Activated CD8-positive, alpha-beta memory T cell treated with anti-CD3 and anti-CD28 coated beads for 24 hours (primary cell): ENCODE measurements around the gene SAMD4A.
A peak's percentile ranks its signal among the peaks of the same experiment; 100 is the strongest.

ENCODE experiments used
- DNase-seq: peaks from one replicate; pipeline ENCODE4 v3.0.0-alpha.2; 2020

Gene SAMD4A

GRCh38 chr14:54632452-54632851 lies 65.5 kb downstream of the SAMD4A start:
- no peak for DNase-seq

GRCh38 chr14:54633076-54633475 lies 66.1 kb downstream of the SAMD4A start:
- DNase-seq, result no peak

GRCh38 chr14:54637270-54638134 lies 70.6 kb downstream of the SAMD4A start:
- no peak for DNase-seq

- DNase-seq, result no peak
Measured at GRCh38 chr14:54638135-54638446, 71.2 kb downstream of the SAMD4A start.

GRCh38 chr14:54639611-54640010 lies 72.7 kb downstream of the SAMD4A start:
- no peak for DNase-seq

- DNase-seq, result no peak
Measured at GRCh38 chr14:54640506-54640905, 73.6 kb downstream of the SAMD4A start.

GRCh38 chr14:54642121-54642520 lies 75.2 kb downstream of the SAMD4A start:
- DNase-seq, result no peak

GRCh38 chr14:54642801-54643695 lies 76.1 kb downstream of the SAMD4A start:
- no peak for DNase-seq

GRCh38 chr14:54643696-54644176 lies 76.8 kb downstream of the SAMD4A start:
- no peak for DNase-seq

- DNase-seq, result no peak
Measured at GRCh38 chr14:54645639-54646038, 78.7 kb downstream of the SAMD4A start.

- DNase-seq, result no peak
Measured at GRCh38 chr14:54646626-54647025, 79.7 kb downstream of the SAMD4A start.

GRCh38 chr14:54647378-54647777 lies 80.5 kb downstream of the SAMD4A start:
- DNase-seq, result no peak

GRCh38 chr14:54649056-54649455 lies 82.1 kb downstream of the SAMD4A start:
- DNase-seq, result no peak

- DNase-seq, result no peak
Measured at GRCh38 chr14:54650331-54650958, 83.5 kb downstream of the SAMD4A start.

GRCh38 chr14:54650959-54651351 lies 84.0 kb downstream of the SAMD4A start:
- DNase-seq, result no peak

- DNase-seq, result no peak
Measured at GRCh38 chr14:54651649-54652048, 84.7 kb downstream of the SAMD4A start.

- DNase-seq, result no peak
Measured at GRCh38 chr14:54652188-54652587, 85.3 kb downstream of the SAMD4A start.

GRCh38 chr14:54652605-54653052 lies 85.7 kb downstream of the SAMD4A start:
- no peak for DNase-seq

GRCh38 chr14:54653712-54654469 lies 87.0 kb downstream of the SAMD4A start:
- no peak for DNase-seq

- no peak for DNase-seq
Measured at GRCh38 chr14:54654605-54655004, 87.7 kb downstream of the SAMD4A start.

GRCh38 chr14:54658836-54659235 lies 91.9 kb downstream of the SAMD4A start:
- DNase-seq, result peak; percentile 30

- no peak for DNase-seq
Measured at GRCh38 chr14:54659365-54659764, 92.4 kb downstream of the SAMD4A start.
